HG03103 (cell line): ENCODE data around the gene ZNF562.

ENCODE experiments used
- ATAC-seq: cut with Tn5 transposase; IDR thresholded peaks from one replicate; pipeline ENCODE4 v1.9.1; 2021; ENCODE audit warnings: low read depth; ENCODE audit not compliant: unreplicated experiment

Gene ZNF562

GRCh38 chr19:9645472-9645871 is 29.4 kb downstream of the ZNF562 start:
- ATAC-seq, result no peak

- ATAC-seq, result no peak
These were observed 30.4 kb downstream of the ZNF562 start for GRCh38 chr19:9644472-9644871.

- no peak for ATAC-seq
These were observed 33.1 kb downstream of the ZNF562 start for GRCh38 chr19:9641810-9642209.

DNA sequence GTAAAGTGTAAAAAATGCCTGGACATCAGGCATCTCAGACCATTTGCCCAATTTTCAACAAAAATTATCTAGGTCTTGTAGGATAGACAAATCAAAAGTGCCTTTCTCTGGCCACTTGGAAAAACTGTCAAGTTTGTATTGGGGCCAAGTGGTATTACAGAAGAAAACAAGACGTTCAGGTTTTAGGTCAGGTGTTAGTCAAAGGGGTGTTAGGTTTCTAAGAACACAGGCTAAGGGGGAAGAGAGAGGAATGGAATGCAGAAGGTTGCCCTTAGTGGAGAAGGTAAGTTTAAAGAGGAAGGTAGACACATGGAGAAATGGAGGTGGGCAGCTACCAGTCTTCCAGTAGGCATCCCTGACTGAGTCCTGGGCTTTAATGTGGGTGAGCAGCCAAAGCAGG is 33.9 kb downstream of the ZNF562 start:
- ATAC-seq, result no peak

- ATAC-seq, result no peak
These were observed 38.9 kb downstream of the ZNF562 start for GRCh38 chr19:9636018-9636417.

DNA sequence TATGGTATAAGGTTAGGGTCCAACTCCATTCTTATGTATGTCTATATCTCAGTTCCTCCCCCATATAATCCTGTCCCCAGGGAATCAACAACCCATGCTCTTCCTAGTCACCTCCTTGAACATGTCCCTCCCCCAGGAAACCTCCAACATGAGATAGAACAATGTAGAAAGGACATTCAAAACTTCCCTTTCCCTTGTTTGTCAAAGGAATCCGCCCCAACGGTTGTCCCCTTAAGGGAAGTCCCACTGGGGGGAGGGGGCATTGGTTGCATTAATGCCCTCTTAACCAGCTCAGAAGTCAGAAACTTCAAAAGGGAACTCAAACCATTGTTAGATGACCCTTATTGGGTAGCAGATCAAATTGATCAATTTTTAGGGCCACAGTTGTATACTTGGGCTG is 47.0 kb downstream of the ZNF562 start:
- no peak for ATAC-seq

GRCh38 chr19:9622531-9622930 is 52.4 kb downstream of the ZNF562 start:
- no peak for ATAC-seq

DNA sequence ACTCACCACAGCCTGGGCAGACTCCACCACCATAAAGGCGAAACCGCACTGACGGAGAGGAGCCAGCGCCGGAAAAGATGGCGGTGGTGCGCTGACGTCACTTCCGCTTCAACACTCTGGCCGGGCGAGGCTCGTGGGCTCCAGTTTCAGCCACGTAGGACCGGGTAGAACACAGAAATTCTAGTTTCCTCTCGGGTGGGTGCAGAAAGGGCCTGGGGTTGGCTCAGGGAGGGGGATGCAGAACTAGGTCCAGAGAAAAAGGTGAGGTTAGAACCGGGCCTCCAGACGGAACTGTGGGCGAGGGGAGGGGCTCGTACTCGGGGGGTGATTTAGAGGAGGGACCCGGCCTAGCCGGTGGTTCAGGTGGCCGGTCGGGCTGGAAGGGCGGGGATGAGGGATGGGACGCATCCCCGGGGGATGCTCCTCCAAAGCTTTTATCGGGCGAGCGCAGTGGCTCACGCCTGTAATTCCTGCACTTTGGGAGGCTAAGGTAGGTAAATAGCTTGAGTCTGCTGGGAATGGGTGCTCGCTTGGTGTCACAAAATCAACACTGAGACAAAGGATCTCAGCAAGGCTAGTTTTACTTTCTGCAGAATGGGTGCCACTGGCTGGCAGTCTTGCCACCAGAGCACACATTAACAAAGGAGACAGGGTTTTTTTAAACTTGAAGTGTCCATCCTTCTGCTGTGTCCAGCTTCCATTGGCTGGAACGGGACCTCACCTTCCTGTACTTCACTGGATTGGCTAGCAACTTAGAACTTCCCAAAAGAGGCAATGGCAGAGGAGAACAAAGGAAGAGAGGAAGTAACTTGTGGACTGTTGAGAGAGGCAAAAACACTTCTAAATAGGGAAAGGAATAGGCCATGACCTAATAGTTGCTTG is 53.5 kb downstream of the ZNF562 start, which contains the start of gene ZNF561:
ZNF561 (minus strand) TSS at position 77 of the 882 bp plus-strand sequence. CDS start 1,776 bp downstream, outside the sequence.
- ATAC-seq, result peak; percentile 68

GRCh38 chr19:9620842-9621155 is 54.1 kb downstream of the ZNF562 start:
- no peak for ATAC-seq

DNA sequence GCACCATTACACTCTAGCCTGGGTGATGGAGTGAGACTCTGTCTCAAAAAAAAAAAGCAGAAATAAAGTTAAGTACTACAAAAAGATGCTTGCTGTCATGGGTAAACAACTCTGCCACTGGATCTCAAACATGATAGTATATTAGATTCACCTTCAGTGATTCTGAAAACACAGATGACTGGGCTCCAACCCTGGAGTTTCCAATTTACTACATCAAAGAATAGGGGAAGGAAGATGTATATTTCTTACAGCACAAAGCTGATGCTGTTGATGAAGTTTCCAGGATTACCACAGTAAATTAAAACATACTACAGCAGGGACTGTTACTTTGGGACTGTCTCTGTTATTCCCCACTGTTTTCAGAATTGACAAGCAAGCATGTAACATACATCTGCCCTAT is 59.1 kb downstream of the ZNF562 start:
- ATAC-seq, result no peak

DNA sequence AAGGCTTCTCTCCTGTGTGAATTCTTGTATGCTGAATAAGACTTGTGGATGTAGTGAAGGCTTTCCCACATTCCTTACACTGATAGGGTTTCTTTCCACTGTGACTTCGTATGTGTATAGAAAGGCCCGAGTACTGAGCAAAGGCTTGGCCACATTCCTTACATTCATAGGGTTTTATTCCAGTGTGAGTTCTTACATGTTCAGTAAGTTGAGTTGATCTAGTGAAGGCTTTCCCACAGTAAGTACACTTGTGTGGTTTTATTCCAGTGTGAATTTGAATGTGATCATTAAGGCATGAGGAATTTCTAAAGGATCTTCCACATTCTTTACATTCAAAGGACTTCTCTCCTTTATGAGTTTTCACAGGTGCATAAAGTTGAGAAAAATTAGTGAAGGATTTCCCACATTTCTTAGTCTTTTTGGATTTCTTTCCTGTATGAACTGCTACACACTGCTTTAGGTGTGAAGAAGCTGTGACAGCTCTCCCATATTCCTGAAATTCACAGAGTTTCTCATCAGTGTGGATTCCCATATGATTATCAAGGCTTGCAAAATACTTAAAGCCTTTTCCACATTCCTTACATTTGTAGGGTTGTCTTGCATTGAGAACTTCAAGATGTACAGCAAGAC is 64.3 kb downstream of the ZNF562 start:
- no peak for ATAC-seq

- ATAC-seq, result no peak
These were observed 66.0 kb downstream of the ZNF562 start for GRCh38 chr19:9608912-9609311.

DNA sequence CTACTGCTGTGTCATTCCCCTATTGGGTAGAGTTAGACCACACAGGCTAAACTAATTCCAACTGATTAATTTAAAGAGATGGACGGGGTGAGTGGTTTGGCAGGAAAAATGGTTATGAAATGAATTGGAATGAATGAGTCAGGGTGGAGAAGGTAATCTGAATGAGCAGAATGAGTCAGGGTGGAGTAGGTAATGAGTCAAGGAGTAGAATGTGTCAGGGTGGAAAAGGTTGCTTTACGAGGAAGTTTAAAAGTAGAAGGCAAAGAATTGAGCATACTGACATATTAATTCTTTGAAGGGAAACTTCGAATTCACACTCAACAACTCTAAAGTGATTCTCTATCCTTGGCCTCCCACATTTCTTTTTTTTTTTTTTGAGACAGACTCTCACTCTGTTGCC is 77.9 kb downstream of the ZNF562 start:
- ATAC-seq, result no peak
